Measurements from ENCODE around the gene TRIM33.
"Not testable (repeated sequence)": the region's sequence is repeated elsewhere in the genome, so short reads cannot be mapped to it uniquely, and the experiment has no call there.

Gene TRIM33

DNA sequence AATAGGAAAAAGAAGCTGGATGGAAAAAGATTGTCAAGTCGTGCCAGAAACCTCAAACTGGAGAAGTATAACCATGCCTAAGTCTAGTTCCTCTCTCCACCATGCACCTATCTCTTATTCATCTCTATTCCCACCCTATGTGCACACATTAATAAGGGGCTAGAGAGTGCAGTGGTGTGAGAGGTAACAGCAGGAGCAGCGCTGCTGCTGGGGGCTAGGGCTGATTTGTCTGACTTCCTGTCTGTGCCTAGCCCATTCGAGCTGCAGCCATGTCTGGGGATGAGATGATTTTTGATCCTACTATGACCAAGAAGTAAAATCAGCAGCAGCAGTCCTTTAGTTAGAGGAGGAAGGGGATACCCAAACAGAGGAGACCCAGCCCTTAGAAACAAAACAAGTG lies 43.0 kb downstream of the TRIM33 start:
- no peak overlapping the region for H3K9ac ChIP-seq (ENCODE audit: low read depth, low read length)
- H3K4me1 ChIP-seq (ENCODE audit: insufficient read depth, low read length): peaks cover 10% of the 10 kb centered on the region; the same call in 1 of the 2 replicates
- H3K9me3 ChIP-seq (ENCODE audit: control insufficient read depth, insufficient read depth, low read length): no peaks in the 10 kb centered on the region
- H3K36me3 ChIP-seq (ENCODE audit: insufficient read depth, low read length): no peaks in the 10 kb centered on the region

DNA sequence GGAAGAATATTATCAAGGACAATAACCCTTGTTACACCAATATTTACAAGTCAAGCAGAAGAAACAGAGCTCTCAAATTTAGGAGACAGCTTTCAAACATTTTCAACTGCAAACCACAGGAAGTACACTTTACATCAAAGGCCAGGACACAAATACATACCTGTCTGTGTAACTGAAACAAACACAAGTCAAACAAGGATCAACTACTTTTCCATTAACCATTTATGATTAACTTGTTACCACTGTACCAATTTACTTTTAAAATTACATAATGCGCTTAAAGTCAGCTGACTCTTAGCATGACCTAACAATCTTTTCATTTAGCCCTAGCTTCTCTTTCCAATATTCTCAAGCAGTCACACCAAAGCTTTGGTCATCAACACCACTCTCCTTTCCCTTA lies 43.5 kb downstream of the TRIM33 start:
- no peaks in the 10 kb centered on the region for H3K9me3 ChIP-seq (ENCODE audit: control insufficient read depth, insufficient read depth, low read length)
- H3K9ac ChIP-seq (ENCODE audit: low read depth, low read length): no peak overlapping the region
- H3K36me3 ChIP-seq (ENCODE audit: insufficient read depth, low read length): no peaks in the 10 kb centered on the region
- H3K4me1 ChIP-seq (ENCODE audit: insufficient read depth, low read length): peaks cover 10% of the 10 kb centered on the region; the same call in 1 of the 2 replicates

- no peaks in the 10 kb centered on the region for H3K36me3 ChIP-seq (ENCODE audit: insufficient read depth, low read length)
- peaks cover 10% of the 10 kb centered on the region; the same call in 1 of the 2 replicates for H3K4me1 ChIP-seq (ENCODE audit: insufficient read depth, low read length)
- H3K9me3 ChIP-seq (ENCODE audit: control insufficient read depth, insufficient read depth, low read length): no peaks in the 10 kb centered on the region
- no peak overlapping the region for H3K9ac ChIP-seq (ENCODE audit: low read depth, low read length)
Observed at GRCh38 chr1:114466334-114467014, 44.5 kb downstream of the TRIM33 start.

DNA sequence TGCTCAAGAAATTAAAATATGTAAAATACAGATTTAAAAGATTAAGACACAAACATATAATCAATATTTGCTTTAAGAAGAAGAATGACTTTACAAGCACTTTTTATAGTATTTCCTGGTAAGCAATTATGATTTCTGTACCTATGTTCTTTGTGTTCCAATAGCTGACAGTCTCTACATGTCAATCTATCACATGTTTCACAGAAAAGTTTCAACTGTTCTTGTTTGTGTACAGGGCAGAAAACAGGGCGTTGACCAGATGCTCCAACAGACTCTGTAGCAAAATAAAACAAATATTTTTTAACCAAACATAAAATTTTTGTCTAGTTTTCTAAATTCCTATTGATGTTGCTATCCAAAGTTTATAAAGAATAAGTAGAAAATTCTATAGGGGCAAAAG lies 48.0 kb downstream of the TRIM33 start:
- H3K36me3 ChIP-seq (ENCODE audit: insufficient read depth, low read length): no peaks in the 10 kb centered on the region; the same call in none of the 2 replicates
- no peaks in the 10 kb centered on the region for H3K9me3 ChIP-seq (ENCODE audit: control insufficient read depth, insufficient read depth, low read length)
- no peak overlapping the region for H3K9ac ChIP-seq (ENCODE audit: low read depth, low read length)
- peaks cover 9% of the 10 kb centered on the region; the same call in 1 of the 2 replicates for H3K4me1 ChIP-seq (ENCODE audit: insufficient read depth, low read length)

- no peaks in the 10 kb centered on the region for H3K9me3 ChIP-seq (ENCODE audit: control insufficient read depth, insufficient read depth, low read length)
- H3K36me3 ChIP-seq (ENCODE audit: insufficient read depth, low read length): no peaks in the 10 kb centered on the region; the same call in none of the 2 replicates
- H3K4me1 ChIP-seq (ENCODE audit: insufficient read depth, low read length): peaks cover 8% of the 10 kb centered on the region; the same call in 1 of the 2 replicates
- no peak overlapping the region for H3K9ac ChIP-seq (ENCODE audit: low read depth, low read length)
Observed at GRCh38 chr1:114462341-114462740, 48.7 kb downstream of the TRIM33 start.

GRCh38 chr1:114458237-114458777 lies 52.7 kb downstream of the TRIM33 start:
- no peak overlapping the region for H3K9ac ChIP-seq (ENCODE audit: low read depth, low read length)
- peaks cover 10% of the 10 kb centered on the region for H3K36me3 ChIP-seq (ENCODE audit: insufficient read depth, low read length)
- H3K9me3 ChIP-seq (ENCODE audit: control insufficient read depth, insufficient read depth, low read length): no peaks in the 10 kb centered on the region
- no peaks in the 10 kb centered on the region for H3K4me1 ChIP-seq (ENCODE audit: insufficient read depth, low read length)

DNA sequence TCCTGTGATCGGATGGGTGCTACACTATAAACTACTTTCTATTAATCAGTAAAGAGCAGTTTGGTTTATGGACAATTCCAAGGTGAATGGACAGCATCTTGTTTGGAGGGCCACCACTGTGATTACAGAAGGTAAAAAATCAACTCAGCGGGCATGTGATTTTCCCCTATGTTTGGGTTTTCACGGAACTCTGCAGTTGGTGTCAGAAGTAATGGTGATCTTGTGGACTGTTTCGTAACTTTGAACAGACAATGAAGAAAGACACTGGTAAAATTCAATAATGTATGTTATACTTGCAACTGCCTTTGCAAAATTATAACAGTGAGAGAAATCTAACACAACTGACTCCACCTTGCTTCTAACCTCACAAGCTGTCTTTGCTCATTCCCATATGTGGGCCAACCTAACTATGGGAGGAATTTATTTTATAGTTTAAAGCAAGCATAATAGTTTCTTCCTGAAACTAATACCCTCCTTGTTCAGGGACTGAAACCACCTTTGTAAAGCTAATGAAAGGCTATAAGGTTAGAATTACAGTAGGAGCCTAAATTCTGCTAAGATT lies 53.2 kb downstream of the TRIM33 start:
- H3K9ac ChIP-seq (ENCODE audit: low read depth, low read length): no peak overlapping the region
- no peaks in the 10 kb centered on the region for H3K9me3 ChIP-seq (ENCODE audit: control insufficient read depth, insufficient read depth, low read length)
- H3K4me1 ChIP-seq (ENCODE audit: insufficient read depth, low read length): no peaks in the 10 kb centered on the region
- H3K36me3 ChIP-seq (ENCODE audit: insufficient read depth, low read length): peaks cover 10% of the 10 kb centered on the region

DNA sequence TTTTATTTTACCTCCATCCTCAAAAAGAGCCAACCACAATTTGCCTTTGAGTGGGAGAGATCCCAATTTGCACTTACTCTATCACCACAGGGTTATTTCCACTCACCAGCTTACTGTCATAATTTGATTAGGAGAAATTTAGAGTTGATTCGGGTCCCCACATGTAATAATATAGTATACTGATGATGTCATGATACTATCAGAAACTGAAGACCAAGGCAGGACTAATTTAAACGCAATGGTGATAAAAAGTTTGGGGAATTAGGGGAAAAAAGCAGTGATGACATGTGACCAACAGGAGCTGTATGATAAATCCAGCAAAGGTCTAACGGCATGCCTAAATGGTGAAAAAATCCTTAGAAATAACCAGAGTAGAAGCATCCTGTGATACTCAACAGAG lies 54.4 kb downstream of the TRIM33 start:
- H3K9ac ChIP-seq (ENCODE audit: low read depth, low read length): no peak overlapping the region
- no peaks in the 10 kb centered on the region for H3K4me1 ChIP-seq (ENCODE audit: insufficient read depth, low read length)
- peaks cover 10% of the 10 kb centered on the region for H3K36me3 ChIP-seq (ENCODE audit: insufficient read depth, low read length)
- no peaks in the 10 kb centered on the region for H3K9me3 ChIP-seq (ENCODE audit: control insufficient read depth, insufficient read depth, low read length)

DNA sequence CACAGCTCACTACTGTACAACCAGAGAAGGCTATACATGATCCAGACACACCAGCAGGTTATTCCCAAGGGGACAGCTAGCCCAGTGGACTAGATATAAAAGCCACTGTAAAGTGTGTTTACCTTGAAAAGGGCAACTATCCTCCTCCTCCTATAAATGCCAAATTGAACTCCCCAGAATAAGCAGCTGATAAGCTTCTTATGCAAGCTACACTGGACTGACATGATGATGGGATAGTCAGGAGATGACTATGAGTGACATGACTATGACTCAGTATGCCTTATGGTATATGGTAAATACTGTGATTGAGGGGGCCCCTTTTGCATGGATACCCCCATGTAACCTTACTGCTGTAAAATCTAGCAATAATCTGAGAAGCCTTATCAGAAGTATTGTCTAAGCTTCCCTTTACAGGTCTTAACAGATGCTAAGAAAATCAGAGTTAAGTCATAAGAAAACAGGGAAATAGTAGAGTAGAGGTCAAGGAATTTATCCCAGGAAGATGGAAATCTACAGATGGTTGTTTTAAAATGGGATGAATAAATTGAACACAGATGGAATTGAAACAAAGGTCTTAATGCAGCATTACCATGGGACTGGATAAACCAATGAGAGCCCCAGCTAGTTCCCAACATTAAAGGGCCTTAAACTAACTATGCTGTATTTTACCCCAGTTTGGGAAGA lies 55.8 kb downstream of the TRIM33 start:
- H3K9ac ChIP-seq (ENCODE audit: low read depth, low read length): no peak overlapping the region
- H3K4me1 ChIP-seq (ENCODE audit: insufficient read depth, low read length): no peaks in the 10 kb centered on the region
- H3K36me3 ChIP-seq (ENCODE audit: insufficient read depth, low read length): peaks cover 10% of the 10 kb centered on the region
- H3K9me3 ChIP-seq (ENCODE audit: control insufficient read depth, insufficient read depth, low read length): no peaks in the 10 kb centered on the region

- Histone ChIP-seq H3K4me1 (ENCODE audit: insufficient read depth, low read length) (no peaks in the 10 kb centered on the region), H3K9ac (ENCODE audit: low read depth, low read length) (no peak overlapping the region), H3K36me3 (ENCODE audit: insufficient read depth, low read length) (peaks cover 10% of the 10 kb centered on the region), H3K9me3 (ENCODE audit: control insufficient read depth, insufficient read depth, low read length) (no peaks in the 10 kb centered on the region)
Observed at GRCh38 chr1:114454539-114454938, 56.5 kb downstream of the TRIM33 start.

GRCh38 chr1:114453361-114453784 lies 57.6 kb downstream of the TRIM33 start:
- no peaks in the 10 kb centered on the region for H3K9me3 ChIP-seq (ENCODE audit: control insufficient read depth, insufficient read depth, low read length)
- H3K4me1 ChIP-seq (ENCODE audit: insufficient read depth, low read length): no peaks in the 10 kb centered on the region
- no peak overlapping the region for H3K9ac ChIP-seq (ENCODE audit: low read depth, low read length)
- peaks cover 10% of the 10 kb centered on the region for H3K36me3 ChIP-seq (ENCODE audit: insufficient read depth, low read length)

GRCh38 chr1:114448370-114449036 lies 62.5 kb downstream of the TRIM33 start:
- H3K36me3 ChIP-seq (ENCODE audit: insufficient read depth, low read length): no peaks in the 10 kb centered on the region
- no peaks in the 10 kb centered on the region for H3K9me3 ChIP-seq (ENCODE audit: control insufficient read depth, insufficient read depth, low read length)
- H3K4me1 ChIP-seq (ENCODE audit: insufficient read depth, low read length): no peaks in the 10 kb centered on the region
- no peak overlapping the region for H3K9ac ChIP-seq (ENCODE audit: low read depth, low read length)

DNA sequence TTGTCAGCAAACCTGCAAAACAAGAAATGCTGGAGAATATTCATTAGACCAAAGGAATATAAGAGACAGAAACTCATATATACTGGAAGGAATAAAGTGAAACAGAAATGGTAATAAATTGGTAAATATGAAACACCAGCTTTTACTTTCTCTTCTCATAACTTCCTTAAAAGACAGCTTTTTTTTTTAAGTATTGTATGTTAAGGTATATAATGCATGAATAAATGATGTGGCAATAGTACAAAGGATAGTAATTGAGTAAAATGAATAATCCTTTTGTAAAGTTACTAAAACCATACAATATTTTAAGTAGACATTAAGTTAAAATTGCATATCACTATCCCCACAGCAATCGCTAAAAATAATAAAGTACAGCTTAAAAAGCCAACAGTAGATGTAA lies 64.8 kb downstream of the TRIM33 start:
- Histone ChIP-seq H3K36me3 (ENCODE audit: insufficient read depth, low read length) (no peaks in the 10 kb centered on the region), H3K9ac (ENCODE audit: low read depth, low read length) (no peak overlapping the region), H3K4me1 (ENCODE audit: insufficient read depth, low read length) (no peaks in the 10 kb centered on the region), H3K9me3 (ENCODE audit: control insufficient read depth, insufficient read depth, low read length) (no peaks in the 10 kb centered on the region)

DNA sequence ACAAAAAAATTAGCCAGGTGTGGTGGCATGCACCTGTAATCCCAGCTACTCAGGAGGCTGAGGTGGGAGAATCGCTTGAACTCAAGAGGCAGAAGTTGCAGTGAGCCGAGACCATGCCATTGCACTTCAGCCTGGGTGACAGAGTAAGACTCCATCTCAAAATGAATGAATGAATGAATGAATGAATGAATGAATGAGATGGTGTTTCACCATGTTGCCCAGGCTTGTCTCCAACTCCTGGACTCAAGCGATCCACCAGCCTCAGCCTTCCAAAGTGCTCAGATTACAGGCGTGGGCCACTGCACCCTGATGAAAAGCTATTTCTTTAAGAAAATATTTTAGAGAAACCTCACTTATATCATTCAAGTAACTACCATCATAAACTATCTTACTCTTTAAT lies 67.8 kb downstream of the TRIM33 start:
- not testable (repeated sequence) for H3K36me3 ChIP-seq (ENCODE audit: insufficient read depth, low read length); H3K9ac ChIP-seq (ENCODE audit: low read depth, low read length); H3K4me1 ChIP-seq (ENCODE audit: insufficient read depth, low read length); H3K9me3 ChIP-seq (ENCODE audit: control insufficient read depth, insufficient read depth, low read length)
